Measurements from ENCODE around the gene CSNK1G2.

CSNK1G2 gene

DNA sequence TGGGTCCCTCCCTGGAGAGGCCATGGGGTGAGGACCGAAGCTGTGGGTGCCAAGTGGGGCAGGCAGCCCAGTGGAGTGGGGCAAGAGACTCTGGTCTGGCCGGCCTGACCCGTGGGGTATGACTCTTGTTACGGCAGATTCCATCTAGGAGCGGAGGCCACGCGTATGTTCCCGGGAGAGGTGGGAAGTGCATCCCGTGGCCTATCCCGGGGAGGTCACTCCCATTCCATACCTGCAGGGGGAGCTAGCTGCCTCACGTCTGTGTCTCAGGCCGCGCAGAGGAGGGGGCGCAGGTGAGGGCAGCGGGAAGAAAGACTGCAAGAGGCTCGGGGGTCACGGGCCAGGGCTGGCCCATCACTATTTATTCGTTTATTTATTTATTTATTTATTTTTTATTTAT is 4.9 kb downstream of the CSNK1G2 start:
- DNase-seq: peak; percentile 6 to 8

GRCh38 chr19:1947651-1948209 is 6.8 kb downstream of the CSNK1G2 start:
- no peak for DNase-seq

- no peak for DNase-seq
Measured at GRCh38 chr19:1949304-1950101, 8.5 kb downstream of the CSNK1G2 start.

GRCh38 chr19:1950640-1951039 is 9.7 kb downstream of the CSNK1G2 start:
- no peak for DNase-seq

DNA sequence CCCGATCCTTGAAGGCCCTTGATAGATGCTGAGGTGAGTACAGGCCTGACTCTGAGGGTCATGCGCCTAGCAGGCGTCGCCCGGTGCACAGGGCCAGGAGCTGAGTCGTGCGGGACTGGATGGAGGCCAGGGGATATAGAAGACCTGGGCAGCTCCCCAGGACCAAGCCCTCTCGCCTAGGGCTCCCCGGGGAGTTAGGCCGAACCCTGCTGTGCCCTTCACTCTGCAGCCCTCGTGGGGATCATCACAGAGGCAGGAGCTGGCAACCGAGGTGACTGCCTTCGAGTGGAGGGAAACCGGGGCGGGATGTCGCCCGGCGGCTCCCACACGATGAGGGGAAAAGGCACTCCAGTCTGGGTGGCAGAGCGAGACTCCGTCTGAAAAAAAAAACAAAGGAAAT is 11.7 kb downstream of the CSNK1G2 start:
- DNase-seq: no peak

DNA sequence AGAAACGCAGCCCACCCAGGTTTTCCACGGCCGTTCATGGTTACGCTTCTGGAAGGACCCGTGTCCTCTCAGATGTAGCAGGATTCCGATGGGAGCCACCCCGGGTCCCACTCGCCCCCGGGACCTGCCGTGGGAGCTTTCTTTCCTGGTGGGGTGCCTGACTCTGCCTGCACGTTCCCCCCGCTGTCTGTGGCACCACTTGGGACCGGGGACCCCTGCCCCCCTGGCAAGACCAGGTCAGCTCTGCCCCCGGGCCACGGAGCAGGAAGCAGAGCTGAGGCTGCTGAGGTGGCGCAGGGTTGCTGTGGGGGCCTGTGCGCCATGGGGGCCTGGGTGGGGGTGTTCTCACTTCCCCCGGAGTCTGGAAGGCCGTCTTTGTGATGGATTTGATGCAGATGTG is 12.1 kb downstream of the CSNK1G2 start:
- DNase-seq: no peak

DNA sequence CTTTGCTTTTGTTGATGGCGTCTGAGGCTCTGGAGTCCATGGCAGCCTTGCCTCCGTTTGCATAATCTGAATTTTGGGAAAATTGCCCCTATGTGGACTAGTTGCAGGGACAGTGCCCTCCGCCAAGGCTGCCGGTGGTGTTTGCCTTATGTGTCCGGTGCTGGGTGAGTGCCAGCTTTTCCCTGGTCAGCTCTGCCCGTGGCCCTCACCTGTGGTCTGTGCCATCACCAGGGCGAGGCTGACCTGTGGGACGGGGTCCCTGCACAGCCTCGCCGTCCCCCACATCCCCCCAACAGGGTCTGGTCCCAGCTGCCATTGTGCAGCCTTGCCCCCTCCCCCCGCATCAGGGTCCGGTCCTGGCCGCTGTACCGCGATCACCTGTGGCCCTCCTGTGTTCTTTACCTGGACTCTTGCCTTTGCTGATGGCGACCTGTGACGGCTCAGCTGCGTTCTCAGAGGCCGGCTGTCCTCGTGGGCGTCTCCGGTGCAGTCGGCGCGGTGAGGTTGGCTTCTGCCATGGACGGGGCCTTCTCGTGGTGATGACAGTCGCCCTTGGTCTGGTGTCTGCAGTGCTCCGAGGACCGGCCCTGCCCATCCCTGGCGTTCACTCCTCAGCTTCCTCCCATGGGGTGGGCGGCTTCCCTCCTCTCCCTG is 12.6 kb downstream of the CSNK1G2 start:
- no peak for DNase-seq

- no peak for DNase-seq
Measured at GRCh38 chr19:1954532-1954933, 13.6 kb downstream of the CSNK1G2 start.

DNA sequence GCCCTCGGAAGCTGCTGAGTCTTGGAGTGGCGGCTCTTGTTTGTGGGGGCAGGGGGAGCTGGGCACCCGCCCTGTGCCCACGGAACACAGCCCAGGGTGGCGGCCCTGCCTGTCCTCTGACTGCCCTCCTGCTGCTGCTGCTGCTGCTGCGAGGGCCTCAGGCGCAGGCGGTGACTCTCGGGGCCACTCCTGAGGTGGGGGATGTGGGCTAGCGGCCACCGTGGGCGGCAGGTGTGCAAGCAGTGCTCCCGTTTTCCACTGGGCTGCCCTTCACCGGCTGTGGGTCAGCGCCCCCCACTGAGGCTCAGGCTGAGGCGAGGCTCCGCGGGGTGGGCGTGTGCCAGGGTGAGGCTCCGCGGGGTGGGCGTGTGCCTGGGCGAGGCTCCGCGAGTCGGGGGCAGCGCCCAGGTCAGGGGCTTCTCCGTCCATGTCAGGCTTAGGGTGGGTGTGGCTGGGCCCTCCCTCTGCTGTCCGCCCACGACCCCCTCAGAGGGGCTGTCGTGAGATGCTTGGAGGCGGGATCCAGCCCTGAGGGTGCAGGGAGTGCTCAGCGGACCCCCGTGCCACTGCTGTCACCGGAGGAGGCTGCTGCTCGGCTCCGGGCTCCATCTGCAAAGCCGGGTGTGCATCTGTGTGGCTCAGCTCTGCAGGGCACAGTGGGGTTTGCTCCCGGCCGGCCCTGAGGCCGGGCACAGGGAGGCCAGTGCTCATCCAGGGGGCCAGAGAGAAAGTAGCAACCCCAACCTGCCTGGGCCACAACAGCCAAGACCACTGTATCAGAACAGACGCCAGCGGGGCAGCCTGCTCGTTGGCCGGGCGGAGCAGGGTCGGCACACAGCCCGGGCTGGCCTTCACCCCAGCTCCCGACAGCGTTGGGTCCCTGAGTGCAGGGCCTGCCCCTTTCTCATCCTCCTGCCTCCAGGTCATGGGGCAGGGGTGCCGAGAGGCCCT is 14.5 kb downstream of the CSNK1G2 start:
- DNase-seq: no peak

GRCh38 chr19:1956122-1956494 is 15.1 kb downstream of the CSNK1G2 start:
- no peak for DNase-seq

DNA sequence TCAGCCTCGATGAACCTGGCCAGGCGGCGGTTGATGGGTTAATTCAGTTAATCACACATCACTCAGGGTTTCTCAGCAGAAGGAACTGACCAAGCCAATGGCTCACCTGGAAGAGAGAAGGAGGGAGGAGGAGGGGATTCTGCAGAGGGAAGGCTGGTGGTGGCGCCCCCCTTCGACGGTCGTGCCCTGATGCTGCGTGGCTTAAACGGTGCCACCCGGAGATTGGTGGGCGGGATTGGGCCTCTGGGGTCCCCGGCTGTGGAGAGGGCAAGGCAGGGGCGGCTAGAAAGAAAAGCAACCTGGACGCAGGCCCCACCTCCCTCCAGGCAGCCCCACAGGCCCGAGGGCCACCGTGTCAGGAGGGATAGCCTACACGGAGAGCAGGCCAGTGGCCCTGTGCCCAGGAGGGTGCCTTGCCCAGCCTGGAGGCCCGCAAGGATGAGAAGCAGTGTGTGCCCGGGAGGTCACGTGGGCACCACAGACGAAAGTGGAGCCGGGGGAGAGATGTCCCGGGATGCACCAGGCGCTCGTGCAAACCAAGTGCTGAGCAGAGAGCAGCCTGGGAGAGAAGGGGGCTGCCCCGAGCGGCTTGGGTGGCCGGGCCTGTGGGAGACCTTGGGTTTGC is 16.0 kb downstream of the CSNK1G2 start:
- DNase-seq: no peak

DNA sequence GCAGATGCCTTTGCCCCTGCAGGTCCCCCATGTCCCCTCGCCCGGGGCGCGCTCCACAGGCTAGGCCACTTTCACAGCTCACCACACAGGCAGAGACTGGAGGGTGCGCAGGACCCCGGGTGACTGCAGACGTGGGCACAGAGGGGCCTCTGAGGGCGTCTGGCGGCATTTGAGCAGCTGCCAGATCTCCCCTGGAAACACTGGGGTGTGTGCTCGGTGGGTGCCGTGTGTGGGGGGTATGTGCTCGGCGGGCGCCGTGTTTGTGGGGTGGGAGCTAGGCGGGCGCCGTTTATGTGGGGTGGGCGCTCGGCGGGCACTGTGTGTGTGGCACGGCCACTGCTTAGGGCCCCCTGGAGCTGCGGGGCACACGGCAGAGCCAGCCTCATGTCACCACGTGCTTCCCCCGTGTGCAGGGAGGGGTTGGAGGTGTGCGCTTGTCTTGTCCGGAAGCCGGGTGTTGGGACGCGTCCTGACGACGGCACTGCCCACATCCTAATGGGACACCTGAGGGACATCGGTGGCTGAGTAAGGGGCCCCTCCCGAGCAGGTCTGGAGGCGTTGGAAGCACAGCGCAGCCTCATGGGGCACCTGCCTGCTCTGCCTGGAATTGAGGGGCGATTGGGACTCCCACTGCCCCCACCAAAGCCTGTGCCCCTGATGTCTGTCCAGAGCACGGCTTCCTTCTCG is 16.7 kb downstream of the CSNK1G2 start:
- no peak for DNase-seq

DNA sequence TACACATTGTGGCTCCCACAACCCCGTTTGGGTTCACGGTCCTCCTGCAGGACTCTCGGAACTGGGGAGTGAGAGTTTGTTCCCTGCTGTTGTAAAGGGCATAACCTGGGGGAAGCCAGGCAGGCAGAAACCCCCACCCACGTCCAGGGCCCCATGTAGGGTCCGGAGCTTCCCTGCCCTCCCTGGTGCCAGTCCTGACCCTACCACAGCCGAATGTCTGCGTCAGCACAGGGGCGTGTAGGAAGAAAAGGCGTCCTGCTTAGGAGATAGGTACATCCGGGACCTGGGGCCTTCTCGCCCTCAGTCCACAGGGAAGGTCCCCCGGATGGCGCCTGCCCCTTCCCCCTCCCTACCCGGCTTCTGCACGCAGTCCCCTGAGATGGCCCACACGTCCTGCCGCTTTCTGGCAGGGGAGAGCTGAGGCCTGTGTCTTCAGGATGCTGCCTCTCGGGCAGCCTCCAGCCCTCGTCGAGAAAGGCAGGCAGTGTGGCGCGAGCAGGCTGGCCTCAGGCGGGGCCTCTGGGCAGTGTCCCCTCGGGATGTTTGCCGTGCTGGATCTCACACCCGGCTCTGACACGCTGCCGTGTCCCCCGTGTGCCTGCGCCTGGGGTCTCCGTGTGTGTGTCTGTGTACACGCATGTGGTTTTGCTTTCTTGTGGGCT is 19.1 kb downstream of the CSNK1G2 start:
- no peak for DNase-seq

DNA sequence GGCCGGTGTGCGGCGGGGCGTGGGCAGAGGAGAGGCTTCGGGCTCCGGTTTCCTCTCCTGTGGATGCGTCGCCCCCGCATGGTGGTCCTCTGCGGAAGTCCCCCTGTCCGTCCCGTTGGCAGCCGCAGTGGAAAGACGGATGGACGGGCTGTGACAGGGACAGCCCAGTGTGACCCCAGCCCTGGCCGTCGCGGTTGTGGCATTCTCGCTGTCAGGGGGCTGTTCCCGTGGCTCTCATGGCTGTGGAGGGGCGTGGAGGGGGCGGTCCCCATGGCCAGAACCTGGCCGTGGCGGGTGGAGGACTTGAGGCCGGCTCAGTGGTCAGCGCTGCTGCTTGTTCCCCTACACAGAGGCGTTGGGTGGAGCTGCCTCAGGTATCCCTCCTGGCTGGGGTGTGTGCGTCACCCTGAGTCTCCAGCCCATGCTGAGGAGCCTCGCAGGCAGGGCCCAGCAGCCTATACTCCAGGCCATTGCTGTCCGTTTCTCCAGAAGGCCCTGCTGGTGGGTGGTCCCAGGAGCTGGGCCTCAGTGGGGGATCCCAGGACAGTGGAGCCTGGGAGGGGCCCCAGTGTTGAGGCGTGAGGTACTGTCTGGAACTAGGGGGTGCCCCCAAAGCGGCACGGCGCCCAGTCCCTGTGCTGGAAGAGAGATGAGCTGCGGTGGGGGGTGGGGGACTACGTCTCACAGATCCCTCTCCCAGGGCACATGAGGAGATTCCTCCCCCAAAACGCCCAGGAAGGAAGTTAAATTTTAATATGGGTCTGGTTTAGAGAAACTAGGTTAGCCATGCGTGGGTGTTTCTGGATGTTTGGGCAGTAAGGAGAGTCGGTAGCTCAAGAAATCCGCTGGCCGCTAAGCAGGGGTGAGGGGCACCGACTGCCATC is 20.3 kb downstream of the CSNK1G2 start:
- peak; percentile 33 to 43 for DNase-seq

- no peak for DNase-seq
Measured at GRCh38 chr19:1962674-1963073, 21.7 kb downstream of the CSNK1G2 start.

DNA sequence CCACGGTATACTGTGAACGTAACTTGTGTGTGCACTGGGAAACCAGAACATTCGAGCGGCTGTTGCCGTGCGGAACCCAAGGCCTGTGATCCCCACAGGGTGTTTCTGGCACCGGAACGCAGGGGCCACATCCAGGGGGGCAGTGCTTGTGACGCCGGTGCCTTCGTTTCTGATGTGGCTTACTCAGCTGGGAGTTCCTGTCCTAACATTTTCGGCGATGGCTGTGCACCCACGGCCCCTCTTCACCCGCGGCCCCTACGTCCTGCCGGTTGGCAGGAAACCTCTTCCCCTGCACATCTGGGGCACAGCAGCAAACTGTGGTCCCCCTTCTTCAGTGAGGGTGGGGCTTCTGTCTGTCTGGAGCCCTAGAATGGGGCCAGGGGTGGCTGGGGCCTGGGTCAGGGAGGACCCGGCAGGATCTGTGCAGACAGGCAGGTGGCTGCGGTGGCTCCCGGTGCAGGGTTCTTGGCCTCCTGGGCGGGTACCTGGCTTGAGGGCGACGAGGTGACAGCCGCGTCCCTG is 26.2 kb downstream of the CSNK1G2 start:
- no peak for DNase-seq

DNA sequence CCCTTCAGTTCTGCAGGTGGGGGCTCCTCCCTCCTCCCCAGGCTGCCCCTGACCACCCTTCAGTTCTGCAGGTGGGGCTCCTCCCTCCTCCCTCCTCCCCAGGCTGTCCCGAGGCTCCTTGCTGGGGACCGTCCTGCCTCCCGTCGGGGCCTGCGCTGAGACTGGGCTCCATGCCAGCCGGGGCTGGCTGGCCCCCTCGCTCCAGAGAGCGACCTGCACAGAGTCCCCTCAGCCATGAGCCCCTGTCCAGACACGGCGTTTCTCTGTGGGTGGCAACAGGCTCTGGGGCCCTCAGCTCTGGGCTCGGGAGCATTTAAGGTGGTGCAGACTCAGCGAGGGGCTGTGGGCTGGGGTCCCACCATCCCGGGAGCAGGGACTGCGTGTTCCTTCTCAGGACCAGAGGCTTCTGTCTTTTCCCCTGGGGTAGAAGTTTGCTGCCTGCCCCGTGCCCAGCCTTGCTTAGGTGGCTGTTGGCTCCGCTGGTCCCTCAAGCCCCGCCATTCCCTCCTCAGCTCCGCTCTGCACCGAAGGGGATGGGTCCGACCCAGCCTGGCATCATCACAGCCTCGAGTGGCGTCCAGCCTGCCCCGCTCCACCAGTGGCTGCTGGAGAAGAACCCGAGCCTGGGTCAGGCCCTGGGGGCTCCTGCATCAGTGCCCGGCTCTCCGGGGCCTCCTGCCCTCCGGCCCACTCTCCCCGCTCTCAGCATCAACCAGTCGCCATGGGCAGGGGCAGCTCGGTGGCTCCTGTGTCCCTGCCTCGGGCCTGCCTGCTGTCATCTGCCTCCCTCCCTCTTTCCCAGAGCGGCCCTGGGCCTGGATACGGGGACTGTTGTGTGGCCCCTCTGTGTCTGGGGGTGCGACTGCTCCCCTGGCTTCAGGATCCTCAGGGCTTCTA is 27.6 kb downstream of the CSNK1G2 start:
- no peak for DNase-seq

GRCh38 chr19:1969176-1970002 is 28.4 kb downstream of the CSNK1G2 start:
- DNase-seq: no peak
